Right lobe of liver (tissue), 4 donors: ENCODE measurements around the gene WWC1.

Experiments
- POLR2A ChIP-seq: fragments of 450-650 bp; IDR thresholded peaks from one replicate; pipeline ENCODE4 v1.6.1; 2017; ENCODE audit warnings: antibody characterized with exemption, mild to moderate bottlenecking
- TF ChIP-seq, protein P1 (sequence below), 4 donors: fragments of 200-600 bp in 3 of 4; fragments of 450-650 bp in 1 of 4; IDR thresholded peaks; one replicate each; pipeline versions ENCODE4 v1.5.1 to v1.8.0; 2016 to 2022; ENCODE audit warnings: antibody characterized with exemption in 4 of 4, mild to moderate bottlenecking in 2 of 4
- donor health status: DM: no; HTN: no; CAD: no.
- donor health status: DM: no; HTN: no; CAD: no.
- donor health status: DM: no; HTN: yes; CAD: no.

DNA sequence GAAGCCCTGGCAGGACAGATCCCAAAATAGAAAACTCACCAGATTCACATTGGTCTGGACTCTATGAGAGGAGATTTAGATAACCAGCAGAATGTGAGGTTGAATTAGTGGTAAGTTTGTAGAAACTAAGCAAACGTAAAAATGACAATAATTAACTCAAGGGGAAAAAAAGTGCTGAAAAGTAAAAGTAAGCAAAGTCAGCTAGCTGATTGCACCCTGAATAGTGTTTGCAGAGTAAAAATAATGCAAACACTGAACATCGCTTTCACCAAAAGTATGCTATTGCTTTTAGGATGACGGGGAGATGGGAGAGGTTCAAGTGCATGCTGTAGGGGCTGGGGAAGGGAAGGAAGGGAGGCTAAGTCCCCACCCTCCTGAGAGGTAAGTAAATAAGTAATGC lies 102.3 kb downstream of the WWC1 start:
- no peak for TF ChIP-seq POLR2A
- TF ChIP-seq, protein P1, sequence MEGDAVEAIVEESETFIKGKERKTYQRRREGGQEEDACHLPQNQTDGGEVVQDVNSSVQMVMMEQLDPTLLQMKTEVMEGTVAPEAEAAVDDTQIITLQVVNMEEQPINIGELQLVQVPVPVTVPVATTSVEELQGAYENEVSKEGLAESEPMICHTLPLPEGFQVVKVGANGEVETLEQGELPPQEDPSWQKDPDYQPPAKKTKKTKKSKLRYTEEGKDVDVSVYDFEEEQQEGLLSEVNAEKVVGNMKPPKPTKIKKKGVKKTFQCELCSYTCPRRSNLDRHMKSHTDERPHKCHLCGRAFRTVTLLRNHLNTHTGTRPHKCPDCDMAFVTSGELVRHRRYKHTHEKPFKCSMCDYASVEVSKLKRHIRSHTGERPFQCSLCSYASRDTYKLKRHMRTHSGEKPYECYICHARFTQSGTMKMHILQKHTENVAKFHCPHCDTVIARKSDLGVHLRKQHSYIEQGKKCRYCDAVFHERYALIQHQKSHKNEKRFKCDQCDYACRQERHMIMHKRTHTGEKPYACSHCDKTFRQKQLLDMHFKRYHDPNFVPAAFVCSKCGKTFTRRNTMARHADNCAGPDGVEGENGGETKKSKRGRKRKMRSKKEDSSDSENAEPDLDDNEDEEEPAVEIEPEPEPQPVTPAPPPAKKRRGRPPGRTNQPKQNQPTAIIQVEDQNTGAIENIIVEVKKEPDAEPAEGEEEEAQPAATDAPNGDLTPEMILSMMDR (IDR thresholded peaks at IDR 0.05): no peak
